SK-N-SH treated with all-trans-retinoic acid at 6 μM for 48 hours (cell line): ENCODE data around the gene UNKL.

ENCODE experiments used
- ATAC-seq: fragments of 200-7000 bp; cut with Tn5 transposase; 3 replicates; pipeline ENCODE4 v1.9.1; 2020; ENCODE audit warnings: mild to moderate bottlenecking, moderate library complexity
- ARNTL ChIP-seq: fragments of 450-650 bp; formaldehyde crosslinking; IDR thresholded peaks from 2 replicates; pipeline ENCODE4 v1.5.0; 2020; ENCODE audit warnings: low read depth, mild to moderate bottlenecking, moderate library complexity, borderline replicate concordance
- BACH2 ChIP-seq: fragments of 250-450 bp; sonication (Bioruptor Pico); IDR thresholded peaks from 2 replicates; pipeline ENCODE4 v1.9.0; 2021; ENCODE audit warnings: mild to moderate bottlenecking, borderline replicate concordance
- CREB5 ChIP-seq: fragments of 250-450 bp; sonication (Bioruptor Pico); IDR thresholded peaks from 2 replicates; pipeline ENCODE4 v1.5.1; 2020; ENCODE audit warnings: low read depth, mild to moderate bottlenecking, moderate library complexity
- CSDC2 ChIP-seq: fragments of 250-450 bp; sonication (Bioruptor Pico); IDR thresholded peaks from 2 replicates; pipeline ENCODE4 v1.5.0; 2020; ENCODE audit warnings: mild to moderate bottlenecking, moderate library complexity
- CSRNP3 ChIP-seq: fragments of 250-450 bp; sonication (Bioruptor Pico); IDR thresholded peaks from 2 replicates; pipeline ENCODE4 v1.5.1; 2021; ENCODE audit warnings: mild to moderate bottlenecking, moderate library complexity
- ESRRG ChIP-seq: fragments of 250-450 bp; sonication (Bioruptor Pico); IDR thresholded peaks from 2 replicates; pipeline ENCODE4 v1.6.1; 2021; ENCODE audit warnings: mild to moderate bottlenecking
- GLIS3 ChIP-seq: fragments of 250-450 bp; sonication (Bioruptor Pico); IDR thresholded peaks from 2 replicates; pipeline ENCODE4 v1.5.0; 2020; ENCODE audit warnings: mild to moderate bottlenecking, moderate library complexity
- ISL1 ChIP-seq: fragments of 250-450 bp; sonication (Bioruptor Pico); IDR thresholded peaks from 2 replicates; pipeline ENCODE4 v2.1.2; 2022; ENCODE audit warnings: mild to moderate bottlenecking, moderate library complexity
- OSR1 ChIP-seq: fragments of 250-450 bp; sonication (Bioruptor Pico); IDR thresholded peaks from 2 replicates; pipeline ENCODE4 v1.8.0; 2022; ENCODE audit warnings: moderate library complexity, mild to moderate bottlenecking, inconsistent platforms
- PATZ1 ChIP-seq: fragments of 250-450 bp; sonication (Bioruptor Pico); IDR thresholded peaks from 2 replicates; pipeline ENCODE4 v1.8.0; 2020; ENCODE audit warnings: mild to moderate bottlenecking, moderate library complexity, borderline replicate concordance
- POU6F1 ChIP-seq: fragments of 250-450 bp; sonication (Bioruptor Pico); IDR thresholded peaks from 2 replicates; pipeline ENCODE4 v1.8.0; 2021; ENCODE audit warnings: low read depth, mild to moderate bottlenecking, moderate library complexity, borderline replicate concordance
- PPARA ChIP-seq: fragments of 250-450 bp; sonication (Bioruptor Pico); IDR thresholded peaks from 2 replicates; pipeline ENCODE4 v1.5.0; 2020; ENCODE audit warnings: mild to moderate bottlenecking, borderline replicate concordance
- RARB ChIP-seq: fragments of 250-450 bp; sonication (Bioruptor Pico); IDR thresholded peaks from 2 replicates; pipeline ENCODE4 v1.8.0; 2021; ENCODE audit warnings: mild to moderate bottlenecking, moderate library complexity
- SNAI2 ChIP-seq: fragments of 250-450 bp; sonication (Bioruptor Pico); IDR thresholded peaks from 2 replicates; pipeline ENCODE4 v1.5.0; 2020; ENCODE audit warnings: mild to moderate bottlenecking, moderate library complexity
- TCF4 ChIP-seq: fragments of 250-450 bp; sonication (Bioruptor Pico); IDR thresholded peaks from 2 replicates; pipeline ENCODE4 v1.8.0; 2021; ENCODE audit warnings: mild to moderate bottlenecking, moderate library complexity, borderline replicate concordance
- TOX ChIP-seq: fragments of 250-450 bp; sonication (Bioruptor Pico); IDR thresholded peaks from 2 replicates; pipeline ENCODE4 v1.8.0; 2021; ENCODE audit warnings: mild to moderate bottlenecking, moderate library complexity, borderline replicate concordance
- TSHZ2 ChIP-seq: fragments of 250-450 bp; sonication (Bioruptor Pico); IDR thresholded peaks from 2 replicates; pipeline ENCODE4 v1.5.0; 2020; ENCODE audit warnings: mild to moderate bottlenecking, moderate library complexity
- ZC3H10 ChIP-seq: fragments of 250-450 bp; sonication (Bioruptor Pico); IDR thresholded peaks from 2 replicates; pipeline ENCODE4 v1.5.1; 2021; ENCODE audit warnings: mild to moderate bottlenecking, moderate library complexity
- ZFP3 ChIP-seq: fragments of 250-450 bp; sonication (Bioruptor Pico); IDR thresholded peaks from 2 replicates; pipeline ENCODE4 v1.5.0; 2020; ENCODE audit warnings: mild to moderate bottlenecking, moderate library complexity
- ZFP30 ChIP-seq: fragments of 450-650 bp; formaldehyde crosslinking; IDR thresholded peaks from 2 replicates; pipeline ENCODE4 v1.5.0; 2022; ENCODE audit warnings: mild to moderate bottlenecking, moderate library complexity
- ZNF565 ChIP-seq: fragments of 450-650 bp; formaldehyde crosslinking; conservative IDR thresholded peaks from 2 replicates; pipeline ENCODE4 v1.5.0; 2020; ENCODE audit warnings: low read depth, mild to moderate bottlenecking, moderate library complexity
- ZNF70 ChIP-seq: fragments of 450-650 bp; formaldehyde crosslinking; IDR thresholded peaks from 2 replicates; pipeline ENCODE4 v1.5.0; 2020; ENCODE audit warnings: mild to moderate bottlenecking, moderate library complexity
- ZNF8 ChIP-seq: fragments of 450-650 bp; formaldehyde crosslinking; IDR thresholded peaks from 2 replicates; pipeline ENCODE4 v1.5.0; 2020; ENCODE audit warnings: mild to moderate bottlenecking, moderate library complexity

Gene UNKL

GRCh38 chr16:1390239-1390779 is 24.2 kb downstream of the UNKL start:
- ATAC-seq: no peak
- no peak for TF ChIP-seq TOX (CRISPR knock-in tag)
- TF ChIP-seq ESRRG (CRISPR knock-in tag): no peak
- TF ChIP-seq BACH2 (CRISPR knock-in tag): no peak
- TF ChIP-seq OSR1 (CRISPR knock-in tag): no peak
- TF ChIP-seq ZC3H10 (CRISPR knock-in tag): no peak
- no peak for TF ChIP-seq CSRNP3
- TF ChIP-seq, all 23 proteins: peak for 0

GRCh38 chr16:1389762-1390161 is 24.7 kb downstream of the UNKL start:
- no peak for ATAC-seq
- no peak for TF ChIP-seq OSR1 (CRISPR knock-in tag)
- no peak for TF ChIP-seq ESRRG (CRISPR knock-in tag)
- TF ChIP-seq TCF4 (CRISPR knock-in tag): no peak
- TF ChIP-seq CSDC2 (CRISPR knock-in tag): no peak
- no peak for TF ChIP-seq CREB5 (CRISPR knock-in tag)
- no peak for TF ChIP-seq POU6F1
- TF ChIP-seq ZFP30: no peak
- TF ChIP-seq ISL1 (CRISPR knock-in tag): no peak
- no peak for TF ChIP-seq ZNF565 (CRISPR knock-in tag)
- TF ChIP-seq ARNTL: no peak
- TF ChIP-seq CSRNP3: no peak
- no peak for TF ChIP-seq ZC3H10 (CRISPR knock-in tag)
- no peak for TF ChIP-seq GLIS3 (CRISPR knock-in tag)
- TF ChIP-seq PPARA (CRISPR knock-in tag): no peak
- no peak for TF ChIP-seq BACH2 (CRISPR knock-in tag)
- TF ChIP-seq TSHZ2 (CRISPR knock-in tag): no peak
- TF ChIP-seq ZNF8 (CRISPR knock-in tag): no peak
- no peak for TF ChIP-seq RARB
- no peak for TF ChIP-seq ZFP3 (CRISPR knock-in tag)
- TF ChIP-seq, all 23 proteins: peak for 0

GRCh38 chr16:1387331-1387730 is 27.2 kb downstream of the UNKL start:
- no peak for ATAC-seq
- TF ChIP-seq TOX (CRISPR knock-in tag) (no peak), GLIS3 (CRISPR knock-in tag) (no peak), OSR1 (CRISPR knock-in tag) (no peak), ISL1 (CRISPR knock-in tag) (no peak), CSRNP3 (no peak), ZC3H10 (CRISPR knock-in tag) (no peak), CREB5 (CRISPR knock-in tag) (no peak), ZFP3 (CRISPR knock-in tag) (no peak), RARB (no peak), ZNF70 (CRISPR knock-in tag) (no peak), PATZ1 (CRISPR knock-in tag) (no peak), ZFP30 (no peak), ARNTL (no peak), TCF4 (CRISPR knock-in tag) (no peak), CSDC2 (CRISPR knock-in tag) (no peak), SNAI2 (no peak)
